DND-41 (cell line): ENCODE results near the gene VCAM1.

Experiments
- CTCF ChIP-seq: IDR thresholded peaks from 2 replicates; pipeline ENCODE4 v1.5.1; 2012; ENCODE audit warnings: borderline replicate concordance, low read length, moderate library complexity, mild to moderate bottlenecking; ENCODE audit not compliant: poor library complexity, severe bottlenecking; ENCODE audit errors: extremely low read depth
- EZH2 ChIP-seq: IDR thresholded peaks from 3 replicates; pipeline ENCODE4 v1.6.1; 2012; ENCODE audit warnings: borderline replicate concordance, low read depth, mild to moderate bottlenecking, moderate library complexity, low read length, inconsistent platforms; ENCODE audit not compliant: severe bottlenecking

DNA sequence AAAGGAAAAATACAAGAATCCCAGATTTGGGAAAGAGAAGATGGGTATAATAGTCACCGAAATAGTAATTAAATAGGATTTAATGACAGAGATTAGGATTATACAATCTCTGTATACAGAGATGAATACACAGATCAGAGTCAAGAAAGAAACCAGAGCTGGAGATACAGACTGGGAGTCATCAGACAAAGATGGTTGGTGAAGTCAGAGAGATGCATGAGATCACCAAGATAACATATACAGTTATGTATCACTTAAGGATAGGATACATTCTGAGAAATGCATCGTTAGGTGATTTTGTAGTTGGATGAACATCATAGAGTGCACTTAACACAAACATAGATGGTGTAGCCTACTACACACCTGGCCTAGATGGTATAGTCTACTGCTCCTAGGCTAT, 49.8 kb downstream of the VCAM1 start:
- TF ChIP-seq CTCF (no peak), EZH2 (no peak)
